ENCODE measurements around the gene ZNF398.

Gene ZNF398

DNA sequence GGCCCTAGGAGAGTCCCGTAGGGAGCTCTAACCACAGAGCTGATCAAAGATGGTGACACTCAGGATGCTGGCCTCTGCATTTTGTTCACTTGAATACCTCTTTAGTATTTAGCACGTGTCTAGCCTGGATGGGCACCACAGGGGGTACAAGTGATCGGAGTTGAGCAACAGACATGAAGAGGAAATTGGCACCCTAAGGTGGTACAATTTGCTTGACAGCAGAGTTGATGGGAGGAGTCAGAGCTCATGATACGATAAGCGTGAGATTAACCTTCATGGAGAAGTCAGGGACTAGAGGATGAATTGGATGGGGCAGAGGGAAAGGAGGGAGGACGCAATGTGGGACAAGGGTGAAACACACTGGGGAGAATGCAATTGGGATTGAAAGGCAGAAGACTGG, 82.3 kb downstream of the ZNF398 start:
- no peak for DNase-seq

- DNase-seq, result no peak
Measured at GRCh38 chr7:149232362-149232761, 85.1 kb downstream of the ZNF398 start.
